ENCODE measurements around the gene TNRC6C. TPM values are rescaled to one million over a fixed set of nuclear protein-coding genes. Genes with fewer than 3 reads are reported as not detected.

TNRC6C gene
- total and polyA plus RNA-seq, 10 donors: 1.7 to 37.0 (median 18.3) TPM

DNA sequence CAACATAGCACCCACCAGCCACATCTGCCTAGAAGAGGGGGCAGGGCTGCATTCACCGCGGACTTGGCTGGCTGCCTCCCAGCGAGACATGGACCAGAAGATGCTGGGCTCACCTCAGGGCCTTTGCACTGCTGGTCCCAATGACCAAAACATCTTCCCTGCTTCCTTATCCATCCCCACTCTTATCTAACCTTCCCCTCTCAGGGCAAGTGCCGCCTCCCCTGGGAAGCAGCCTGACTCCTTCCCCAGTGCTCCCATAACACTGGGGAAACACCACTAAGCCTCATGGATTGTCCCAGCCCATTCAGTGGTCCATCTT lies 164.4 kb downstream of the TNRC6C start:
- H3K36me3 ChIP-seq: peaks cover 0 to 89% (median 77%) of the 10 kb centered on the region in 6 donors
- H3K4me3 ChIP-seq: peak overlapping the region in 2 of 8 donors; percentile 29 to 53
- H3K27me3 ChIP-seq (replicated peaks in 1 of 7): no peaks in the 10 kb centered on the region
- DNase-seq: peak; percentile 76
- peak overlapping the region in 7 of 8 donors; percentile 45 to 97 (median 93) for H3K27ac ChIP-seq
- intact Hi-C loops (cut with DNase I; ENCODE audit: low total_unique reads): no loop called here
- TF ChIP-seq, protein P1, sequence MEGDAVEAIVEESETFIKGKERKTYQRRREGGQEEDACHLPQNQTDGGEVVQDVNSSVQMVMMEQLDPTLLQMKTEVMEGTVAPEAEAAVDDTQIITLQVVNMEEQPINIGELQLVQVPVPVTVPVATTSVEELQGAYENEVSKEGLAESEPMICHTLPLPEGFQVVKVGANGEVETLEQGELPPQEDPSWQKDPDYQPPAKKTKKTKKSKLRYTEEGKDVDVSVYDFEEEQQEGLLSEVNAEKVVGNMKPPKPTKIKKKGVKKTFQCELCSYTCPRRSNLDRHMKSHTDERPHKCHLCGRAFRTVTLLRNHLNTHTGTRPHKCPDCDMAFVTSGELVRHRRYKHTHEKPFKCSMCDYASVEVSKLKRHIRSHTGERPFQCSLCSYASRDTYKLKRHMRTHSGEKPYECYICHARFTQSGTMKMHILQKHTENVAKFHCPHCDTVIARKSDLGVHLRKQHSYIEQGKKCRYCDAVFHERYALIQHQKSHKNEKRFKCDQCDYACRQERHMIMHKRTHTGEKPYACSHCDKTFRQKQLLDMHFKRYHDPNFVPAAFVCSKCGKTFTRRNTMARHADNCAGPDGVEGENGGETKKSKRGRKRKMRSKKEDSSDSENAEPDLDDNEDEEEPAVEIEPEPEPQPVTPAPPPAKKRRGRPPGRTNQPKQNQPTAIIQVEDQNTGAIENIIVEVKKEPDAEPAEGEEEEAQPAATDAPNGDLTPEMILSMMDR (IDR thresholded peaks at IDR 0.05 in 8 of 11, conservative IDR thresholded peaks at IDR 0.05 in 3 of 11): no peak
- TF ChIP-seq POLR2AphosphoS5 (IDR thresholded peaks at IDR 0.05): peak in 1 of 3 donors; percentile 6
- TF ChIP-seq POLR2A (IDR thresholded peaks at IDR 0.05): no peak
- no peaks in the 10 kb centered on the region for H3K9me3 ChIP-seq
- 81 to 98% (median 85%) methylated on average over 3 to 4 of the region's 4 CpGs for WGBS, 5 donors
- peaks cover 58 to 100% (median 88%) of the 10 kb centered on the region in 6 donors for H3K4me1 ChIP-seq

DNA sequence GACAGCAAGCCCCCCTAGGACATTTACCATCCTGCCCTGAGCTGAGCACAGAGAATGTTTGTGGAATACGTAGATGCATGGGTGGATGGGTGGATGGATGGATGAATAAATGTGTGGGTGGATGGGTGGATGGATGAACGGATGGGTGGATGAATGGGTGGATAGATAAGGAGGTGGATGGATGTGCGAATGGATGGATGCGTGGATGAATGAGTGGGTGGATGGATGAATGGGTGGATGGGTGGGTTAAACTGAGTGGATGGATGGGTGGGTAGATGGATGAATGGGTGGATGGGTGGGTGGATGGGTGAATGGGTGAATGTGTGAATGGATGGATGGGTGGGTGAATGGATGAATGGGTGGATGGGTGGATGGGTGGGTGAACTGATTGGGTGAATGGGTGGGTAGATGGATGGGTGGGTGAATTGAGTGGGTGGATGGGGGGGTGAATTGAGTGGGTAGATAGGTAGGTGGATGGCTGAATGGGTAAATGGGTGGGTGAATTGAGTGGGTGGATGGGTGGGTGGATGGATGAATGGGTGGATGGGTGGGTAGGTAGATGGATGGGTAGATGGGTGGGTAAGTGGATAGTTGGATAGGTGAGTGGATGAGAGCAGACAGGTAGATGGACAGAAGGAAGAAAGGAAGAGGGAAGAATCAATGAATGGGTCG lies 164.9 kb downstream of the TNRC6C start:
- no peaks in the 10 kb centered on the region for H3K9me3 ChIP-seq
- no peak for DNase-seq
- WGBS, 5 donors: 92 to 97% (median 95%) methylated on average over 5 of the region's 5 CpGs
- H3K4me3 ChIP-seq: peak overlapping the region in 1 of 8 donors; percentile 97
- peaks cover 57 to 100% (median 86%) of the 10 kb centered on the region in 6 donors for H3K4me1 ChIP-seq
- H3K27me3 ChIP-seq (replicated peaks in 1 of 7): no peaks in the 10 kb centered on the region
- intact Hi-C loops (cut with DNase I; ENCODE audit: low total_unique reads): no loop called here
- peak overlapping the region in 6 of 8 donors; percentile 87 to 97 (median 94) for H3K27ac ChIP-seq
- peaks cover 0 to 84% (median 72%) of the 10 kb centered on the region in 6 donors for H3K36me3 ChIP-seq
- TF ChIP-seq POLR2AphosphoS5 (IDR thresholded peaks at IDR 0.05) (no peak), POLR2A (IDR thresholded peaks at IDR 0.05) (no peak)
- TF ChIP-seq, protein P1 (IDR thresholded peaks at IDR 0.05 in 8 of 11, conservative IDR thresholded peaks at IDR 0.05 in 3 of 11): no peak

DNA sequence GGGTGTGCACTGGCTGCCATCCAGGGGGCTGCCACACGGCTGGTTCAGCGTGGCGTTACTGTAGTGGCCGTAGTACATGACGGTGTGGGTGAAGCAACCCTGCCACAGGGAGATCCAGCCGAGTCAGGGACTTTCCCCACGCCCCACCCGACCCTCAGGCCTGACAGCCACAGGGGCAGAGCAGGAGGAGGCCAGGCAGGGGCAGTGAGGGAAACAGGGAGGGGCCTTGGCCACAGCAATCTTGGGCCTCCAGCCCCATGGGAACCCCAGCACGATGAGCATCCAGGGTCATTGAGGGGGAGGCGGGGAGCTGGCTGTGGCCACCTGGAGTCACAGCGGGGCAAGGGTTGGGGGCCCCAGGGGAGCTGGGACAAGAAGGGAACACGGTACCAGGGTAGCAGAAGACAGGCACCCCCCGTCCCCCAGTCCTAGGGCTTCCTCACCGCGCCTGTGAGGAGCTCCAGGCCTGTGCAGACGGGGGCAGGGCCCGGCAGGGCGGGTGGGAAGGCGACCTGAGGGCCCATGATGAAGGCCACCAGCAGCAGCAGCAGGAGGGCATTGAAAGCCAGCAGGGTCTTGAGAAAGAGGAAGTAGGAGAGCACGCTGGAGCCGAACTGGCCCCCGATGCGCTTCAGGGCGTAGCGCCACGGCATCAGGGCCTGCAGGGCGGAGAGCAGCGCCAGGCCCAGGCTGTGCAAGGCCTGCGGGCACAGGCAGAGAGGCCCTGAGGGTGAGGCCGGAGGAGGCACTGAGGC lies 165.8 kb downstream of the TNRC6C start:
- Histone ChIP-seq H3K27ac (peak overlapping the region; percentile 87 to 97 (median 94)), H3K27me3 (replicated peaks in 1 of 7) (no peaks in the 10 kb centered on the region), H3K4me3 (peak overlapping the region in 6 of 8 donors; percentile 23 to 98 (median 94)), H3K36me3 (peaks cover 0 to 75% (median 63%) of the 10 kb centered on the region in 6 donors), H3K4me1 (peaks cover 62 to 100% (median 88%) of the 10 kb centered on the region in 6 donors), H3K9me3 (no peaks in the 10 kb centered on the region)
- TF ChIP-seq, protein P1 (IDR thresholded peaks at IDR 0.05 in 8 of 11, conservative IDR thresholded peaks at IDR 0.05 in 3 of 11): no peak
- TF ChIP-seq POLR2A (IDR thresholded peaks at IDR 0.05) (no peak), POLR2AphosphoS5 (IDR thresholded peaks at IDR 0.05) (peak; percentile 74 to 84 (median 76))
- DNase-seq: peak; percentile 94
- intact Hi-C loops (cut with DNase I; ENCODE audit: low total_unique reads): no loop called here
- 32 to 62% (median 40%) methylated on average over 25 to 30 of the region's 30 CpGs for WGBS, 5 donors

DNA sequence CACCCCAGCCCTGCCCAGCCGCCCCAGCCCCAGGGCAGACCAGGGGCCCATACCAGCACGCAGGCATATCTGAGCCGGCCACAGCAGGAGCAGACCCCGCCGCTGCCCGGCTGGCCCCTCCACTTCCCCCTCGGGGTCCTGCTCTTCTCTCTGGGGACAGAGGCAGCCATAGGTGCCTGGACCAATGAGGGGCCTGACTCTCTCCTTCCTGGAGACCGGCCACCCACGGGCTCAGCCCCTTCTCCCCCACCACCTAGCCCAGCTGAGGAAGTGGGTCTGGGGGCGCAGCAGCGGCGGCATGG lies 166.3 kb downstream of the TNRC6C start:
- peaks cover 0 to 70% (median 59%) of the 10 kb centered on the region in 6 donors for H3K36me3 ChIP-seq
- no peak for DNase-seq
- H3K4me1 ChIP-seq: peaks cover 67 to 100% (median 90%) of the 10 kb centered on the region in 6 donors
- TF ChIP-seq, protein P1 (IDR thresholded peaks at IDR 0.05 in 8 of 11, conservative IDR thresholded peaks at IDR 0.05 in 3 of 11): no peak
- TF ChIP-seq POLR2AphosphoS5 (IDR thresholded peaks at IDR 0.05): no peak
- peak overlapping the region in 7 of 8 donors; percentile 23 to 98 (median 95) for H3K4me3 ChIP-seq
- H3K9me3 ChIP-seq: no peaks in the 10 kb centered on the region
- intact Hi-C loops (cut with DNase I; ENCODE audit: low total_unique reads): no loop called here
- no peaks in the 10 kb centered on the region for H3K27me3 ChIP-seq (replicated peaks in 1 of 7)
- H3K27ac ChIP-seq: peak overlapping the region; percentile 87 to 97 (median 94)
- WGBS, 5 donors: 31 to 51% (median 38%) methylated on average over 9 to 12 of the region's 12 CpGs; no CpG with 5 or more reads in 1 of the 5 donors

Measured in spleen (tissue), 11 donors.